Upper lobe of left lung (tissue), 4 donors: ENCODE data around the gene SLC11A2.

ENCODE experiments used
- CTCF ChIP-seq, 6 experiments: fragments of 450-650 bp in 4 of 6; fragments of 200-600 bp in 2 of 6; sonication (generic) in 2 of 6; IDR thresholded peaks; one replicate each; pipeline ENCODE4 v1.5.1; 2016 to 2019; ENCODE audit warnings: antibody characterized with exemption in 6 of 6
- POLR2A ChIP-seq, 4 donors: fragments of 450-650 bp; IDR thresholded peaks; one replicate each; pipeline ENCODE4 v1.5.1; 2016 to 2017; ENCODE audit warnings: antibody characterized with exemption in 4 of 4, mild to moderate bottlenecking in 2 of 4
- POLR2AphosphoS5 ChIP-seq, 2 donors: sonication (generic); formaldehyde crosslinking; IDR thresholded peaks; one replicate each; pipeline ENCODE4 v1.5.1; 2017; ENCODE audit warnings: antibody characterized with exemption in 2 of 2

- TF ChIP-seq CTCF (IDR thresholded peaks at IDR 0.05), result no peak
- TF ChIP-seq POLR2AphosphoS5 (IDR thresholded peaks at IDR 0.05), result no peak
- no peak for TF ChIP-seq POLR2A (IDR thresholded peaks at IDR 0.05)
These were observed 21.2 kb downstream of the SLC11A2 start for GRCh38 chr12:51005030-51005429.
